Sigmoid colon (tissue), 7 donors: ENCODE results near the gene ITGB8. TPM values are rescaled to one million over a fixed set of nuclear protein-coding genes. Genes with fewer than 3 reads are reported as not detected.

Experiments used
- DNase-seq: peaks from one replicate; pipeline ENCODE4 v3.0.0-alpha.2; 2019
- H3K27ac ChIP-seq, 4 donors: fragments of 200-600 bp; sonication (generic); one replicate each; pipeline ENCODE4 v1.5.1; 2016 to 2019; ENCODE audit warnings: mild to moderate bottlenecking in 1 of 4
- H3K27me3 ChIP-seq, 3 donors: fragments of 200-600 bp; sonication (generic); one replicate each; pipeline ENCODE4 v1.5.1; 2019; ENCODE audit warnings: mild to moderate bottlenecking in 1 of 3
- H3K36me3 ChIP-seq, 4 donors: fragments of 200-600 bp; sonication (generic); one replicate each; pipeline ENCODE4 v1.5.1; 2016 to 2019
- H3K4me1 ChIP-seq, 4 donors: fragments of 200-600 bp; sonication (generic); one replicate each; pipeline ENCODE4 v1.5.1; 2017 to 2019
- H3K4me3 ChIP-seq, 4 donors: fragments of 200-600 bp; sonication (generic); one replicate each; pipeline ENCODE4 v1.5.1; 2017 to 2019; ENCODE audit warnings: mild to moderate bottlenecking in 2 of 4, moderate library complexity in 1 of 4
- H3K9me3 ChIP-seq, 4 donors: fragments of 200-600 bp in 3 of 4; sonication (generic) in 3 of 4; one replicate each; pipeline versions ENCODE4 v1.5.1 to v1.6.1; 2013 to 2019
- CTCF ChIP-seq, 4 experiments: fragments of 450-650 bp in 3 of 4; fragments of 200-600 bp in 1 of 4; IDR thresholded peaks; one replicate each; pipeline ENCODE4 v1.5.1; 2016 to 2019; ENCODE audit warnings: antibody characterized with exemption in 4 of 4, mild to moderate bottlenecking in 3 of 4, moderate library complexity in 2 of 4
- EP300 ChIP-seq, 4 donors: sonication (generic); formaldehyde crosslinking; IDR thresholded peaks; one replicate each; pipeline ENCODE4 v1.6.1; 2017; ENCODE audit warnings: antibody characterized with exemption in 4 of 4
- POLR2A ChIP-seq, 2 donors: fragments of 450-650 bp; IDR thresholded peaks; one replicate each; pipeline ENCODE4 v1.6.1; 2016; ENCODE audit warnings: antibody characterized with exemption in 2 of 2, mild to moderate bottlenecking in 2 of 2, moderate library complexity in 2 of 2
- POLR2AphosphoS5 ChIP-seq, 4 donors: sonication (generic); formaldehyde crosslinking; IDR thresholded peaks; one replicate each; pipeline ENCODE4 v1.6.1; 2017; ENCODE audit warnings: antibody characterized with exemption in 4 of 4
- WGBS, 2 donors: extraction: QIAGEN DNeasy Blood & Tissue Kit; methylation state at CpG; one replicate each; pipeline ENCODE4 v1.1.7; 2013; 5-methylcytosine and 5-hydroxymethylcytosine counted together
- intact Hi-C: fragments of 100-400 bp; cut with DNase I; formaldehyde crosslinking; loops from one replicate; pipeline ENCODE4 v1.15.1; 2023
- polyA plus RNA-seq, 3 donors: library from polyadenylated mRNA; stranded (reverse); fragments of 200-250 nt; gene quantifications; one replicate each; pipeline ENCODE4 v1.2.3, GENCODE V29; 2013
- total RNA-seq, 4 donors: library from RNA; depleted of rRNA; stranded (reverse); fragments of >200 nt; gene quantifications; one replicate each; pipeline ENCODE4 v1.1.0, GENCODE V29; 2016
- donor health status: healthy with polysubstance abuse.
- donor health status: Bipolar disorder and iron deficiency.
- donor health status: healthy.

Gene ITGB8
- total and polyA plus RNA-seq, 7 donors: 0.23 to 22.4 (median 9.0) TPM

GRCh38 chr7:20454202-20454601, 123.5 kb downstream of the ITGB8 start:
- Histone ChIP-seq H3K9me3 (no peaks in the 10 kb centered on the region), H3K4me3 (no peak overlapping the region), H3K27me3 (no peaks in the 10 kb centered on the region), H3K36me3 (no peaks in the 10 kb centered on the region), H3K4me1 (no peaks in the 10 kb centered on the region), H3K27ac (no peak overlapping the region)
- intact Hi-C loops: no loop called here
- 88 to 93% methylated on average over 4 of the region's 4 CpGs for WGBS, 2 donors
- TF ChIP-seq CTCF (IDR thresholded peaks at IDR 0.05) (no peak), POLR2A (IDR thresholded peaks at IDR 0.05) (no peak), EP300 (IDR thresholded peaks at IDR 0.05) (no peak), POLR2AphosphoS5 (IDR thresholded peaks at IDR 0.05) (no peak)
- no peak for DNase-seq

GRCh38 chr7:20456701-20457100, 126.0 kb downstream of the ITGB8 start:
- no peak for TF ChIP-seq POLR2AphosphoS5 (IDR thresholded peaks at IDR 0.05)
- no peak for TF ChIP-seq EP300 (IDR thresholded peaks at IDR 0.05)
- no peak for TF ChIP-seq CTCF (IDR thresholded peaks at IDR 0.05)
- TF ChIP-seq POLR2A (IDR thresholded peaks at IDR 0.05): no peak
- intact Hi-C loops: no loop called here
- no peaks in the 10 kb centered on the region for H3K9me3 ChIP-seq
- H3K27me3 ChIP-seq: no peaks in the 10 kb centered on the region
- H3K4me3 ChIP-seq: no peak overlapping the region
- no peak for DNase-seq
- H3K4me1 ChIP-seq: no peaks in the 10 kb centered on the region
- H3K36me3 ChIP-seq: no peaks in the 10 kb centered on the region
- no peak overlapping the region for H3K27ac ChIP-seq

GRCh38 chr7:20458521-20458920, 127.8 kb downstream of the ITGB8 start:
- intact Hi-C loops: no loop called here
- H3K4me3 ChIP-seq: no peak overlapping the region
- no peaks in the 10 kb centered on the region for H3K4me1 ChIP-seq
- no peaks in the 10 kb centered on the region for H3K27me3 ChIP-seq
- H3K9me3 ChIP-seq: no peaks in the 10 kb centered on the region
- 28 to 57% methylated on average over 1 of the region's 1 CpG for WGBS, 2 donors
- H3K27ac ChIP-seq: no peak overlapping the region
- no peaks in the 10 kb centered on the region for H3K36me3 ChIP-seq
- no peak for DNase-seq
- no peak for TF ChIP-seq CTCF (IDR thresholded peaks at IDR 0.05)

DNA sequence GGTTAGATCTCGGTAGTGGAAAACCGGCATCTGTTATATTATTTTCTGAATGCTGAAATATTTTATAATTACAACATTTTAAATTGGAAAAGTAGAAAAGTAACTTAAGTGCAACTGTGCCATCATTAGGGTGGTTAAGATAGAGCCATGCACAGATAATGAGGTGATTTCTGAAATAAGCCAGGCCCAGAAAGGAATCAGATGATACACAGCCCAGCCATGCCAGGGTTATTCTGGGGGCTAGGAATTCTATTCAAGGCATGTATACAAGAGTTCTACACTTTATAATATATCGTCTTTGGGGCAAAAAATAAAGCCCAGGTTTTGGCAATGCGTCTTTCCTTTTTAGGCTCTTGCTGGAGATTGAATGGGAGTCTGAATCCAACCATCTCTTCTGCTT, 128.7 kb downstream of the ITGB8 start:
- intact Hi-C loops: no loop called here
- no peak for DNase-seq
- no peak for TF ChIP-seq POLR2AphosphoS5 (IDR thresholded peaks at IDR 0.05)
- no peak for TF ChIP-seq EP300 (IDR thresholded peaks at IDR 0.05)
- TF ChIP-seq CTCF (IDR thresholded peaks at IDR 0.05): no peak
- no peak for TF ChIP-seq POLR2A (IDR thresholded peaks at IDR 0.05)
- WGBS, 2 donors: 95% methylated on average over 4 of the region's 4 CpGs
- no peak overlapping the region for H3K27ac ChIP-seq
- no peak overlapping the region for H3K4me3 ChIP-seq
- H3K9me3 ChIP-seq: no peaks in the 10 kb centered on the region
- no peaks in the 10 kb centered on the region for H3K4me1 ChIP-seq
- H3K36me3 ChIP-seq: no peaks in the 10 kb centered on the region
- H3K27me3 ChIP-seq: no peaks in the 10 kb centered on the region

GRCh38 chr7:20464891-20465290, 134.2 kb downstream of the ITGB8 start:
- Histone ChIP-seq H3K4me3 (no peak overlapping the region), H3K4me1 (no peaks in the 10 kb centered on the region), H3K27ac (no peak overlapping the region), H3K9me3 (no peaks in the 10 kb centered on the region), H3K36me3 (no peaks in the 10 kb centered on the region), H3K27me3 (no peaks in the 10 kb centered on the region)
- intact Hi-C loops: no loop called here
- WGBS, 2 donors: 88 to 90% methylated on average over 1 of the region's 1 CpG
- DNase-seq: no peak
- no peak for TF ChIP-seq EP300 (IDR thresholded peaks at IDR 0.05)
- no peak for TF ChIP-seq POLR2AphosphoS5 (IDR thresholded peaks at IDR 0.05)
- TF ChIP-seq POLR2A (IDR thresholded peaks at IDR 0.05): no peak
- TF ChIP-seq CTCF (IDR thresholded peaks at IDR 0.05): no peak
